GM12892 (cell line): ENCODE data around the gene PTPRN2.

Source experiments
- POLR2A ChIP-seq: IDR thresholded peaks from 2 replicates; pipeline ENCODE4 v1.6.1; 2011; ENCODE audit warnings: low read depth, low read length, control low read depth
- POLR2AphosphoS5 ChIP-seq: IDR thresholded peaks from 2 replicates; pipeline ENCODE4 v1.6.1; 2011; ENCODE audit warnings: low read depth, low read length, control low read depth
- TAF1 ChIP-seq: IDR thresholded peaks from 2 replicates; pipeline ENCODE4 v1.6.1; 2011; ENCODE audit warnings: low read depth, mild to moderate bottlenecking, control low read depth, low read length, borderline replicate concordance

GRCh38 chr7:157751951-157752673 lies 835.5 kb downstream of the PTPRN2 start:
- TF ChIP-seq POLR2AphosphoS5 (no peak), POLR2A (no peak), TAF1 (no peak)
